Kidney (tissue), 14 donors: ENCODE measurements around the gene FAM53B. TPM values are rescaled to one million over a fixed set of nuclear protein-coding genes. Genes with fewer than 3 reads are reported as not detected.

ENCODE experiments used
- DNase-seq, 5 donors: peaks; one replicate each; pipeline ENCODE4 v3.0.0-alpha.2; 2013 to 2020
- FAIRE-seq: peaks from 2 replicates; lab custom pipeline; 2012; peaks lifted over from hg19 to GRCh38; lab: Jason Lieb, UNC
- H3K27ac ChIP-seq, 2 donors: one replicate each; pipeline ENCODE4 v1.7.0; 2013; ENCODE audit warnings: low read depth in 2 of 2, low read length in 2 of 2, inconsistent platforms in 1 of 2
- H3K27me3 ChIP-seq: one replicate; pipeline ENCODE4 v1.7.1; 2013; ENCODE audit warnings: low read length, inconsistent platforms; ENCODE audit not compliant: control insufficient read depth, insufficient read depth
- H3K36me3 ChIP-seq, 3 donors: one replicate each; pipeline versions ENCODE4 v1.7.0 to v1.7.1; 2013; ENCODE audit warnings: low read length in 3 of 3, control low read depth in 1 of 3, inconsistent platforms in 1 of 3; ENCODE audit not compliant: insufficient read depth in 3 of 3, control insufficient read depth in 2 of 3
- H3K4me1 ChIP-seq, 3 donors: one replicate each; pipeline versions ENCODE4 v1.7.0 to v1.7.1; 2013; ENCODE audit warnings: low read length in 3 of 3, inconsistent platforms in 1 of 3, low read depth in 1 of 3; ENCODE audit not compliant: control insufficient read depth in 2 of 3, insufficient read depth in 2 of 3
- H3K4me3 ChIP-seq, 3 donors: one replicate each; pipeline versions ENCODE4 v1.7.0 to v1.8.1; 2013; ENCODE audit warnings: low read length in 3 of 3, control low read depth in 1 of 3, inconsistent platforms in 1 of 3
- H3K9ac ChIP-seq, 3 donors: one replicate each; pipeline versions ENCODE4 v1.7.0 to v1.7.1; 2013; ENCODE audit warnings: low read length in 3 of 3, control low read depth in 1 of 3, inconsistent platforms in 1 of 3
- H3K9me3 ChIP-seq, 3 donors: one replicate each; pipeline versions ENCODE4 v1.7.0 to v1.7.1; 2013; ENCODE audit warnings: low read length in 3 of 3, control low read depth in 1 of 3, inconsistent platforms in 1 of 3; ENCODE audit not compliant: control insufficient read depth in 2 of 3, insufficient read depth in 1 of 3
- CTCF ChIP-seq: IDR thresholded peaks from 3 replicates; pipeline ENCODE4 v1.5.1; 2012; ENCODE audit warnings: mild to moderate bottlenecking, moderate library complexity, borderline replicate concordance; ENCODE audit not compliant: insufficient read depth; ENCODE audit errors: extremely low read depth
- intact Hi-C: fragments of 100-400 bp; cut with DNase I; formaldehyde crosslinking; loops from one replicate; pipeline ENCODE4 v1.11.1; 2022
- polyA plus RNA-seq: library from polyadenylated mRNA; stranded (reverse); fragments of 350-450 nt; fragmentation: Illumina TruSeq; extraction: RNeasy Lipid Tissue Mini Kit (QIAGEN cat#74804); gene quantifications from one replicate; pipeline ENCODE4 v1.2.3, GENCODE V29; 2014; ENCODE audit warnings: low read depth, low replicate concordance; ENCODE audit not compliant: insufficient read depth
- total RNA-seq: library from RNA; stranded (reverse); fragmentation: NEBNext Ultra II Directional; extraction: Animal tissue kit (Norgen Biotek cat#: 25700); gene quantifications from one replicate; pipeline ENCODE4 v1.2.1, GENCODE V29; 2021
- donor health status: control.
- donor health status: control.
- donor health status: control.
- donor health status: control.
- donor health status: control.
- donor health status: DM: yes; HTN: yes; CAD: no.
- donor health status: Normal renal cell carcinoma (clear cell type).

FAM53B gene
- total and polyA plus RNA-seq, 2 donors from 2014 or later: 11.8 to 30.0 TPM

- FAIRE-seq (no peak), DNase-seq (peak in 1 of 5 donors; percentile 71)
- Histone ChIP-seq H3K4me3 (no peak overlapping the region), H3K36me3 (no peaks in the 10 kb centered on the region), H3K4me1 (peaks cover 0 to 4% (median 2%) of the 10 kb centered on the region in 3 donors), H3K27me3 (no peaks in the 10 kb centered on the region), H3K9ac (no peak overlapping the region), H3K9me3 (no peaks in the 10 kb centered on the region), H3K27ac (no peak overlapping the region)
- intact Hi-C loops: no loop called here
- no peak for TF ChIP-seq CTCF
Observed at GRCh38 chr10:124600051-124600880, 143.9 kb downstream of the FAM53B start.

GRCh38 chr10:124599588-124600050 is 144.6 kb downstream of the FAM53B start:
- no peak overlapping the region for H3K9ac ChIP-seq
- FAIRE-seq (no peak), DNase-seq (peak in 2 of 5 donors; percentile 24 to 37)
- H3K4me3 ChIP-seq: no peak overlapping the region
- H3K4me1 ChIP-seq: peaks cover 0 to 4% (median 2%) of the 10 kb centered on the region in 3 donors
- H3K27me3 ChIP-seq: no peaks in the 10 kb centered on the region
- no peaks in the 10 kb centered on the region for H3K36me3 ChIP-seq
- no peaks in the 10 kb centered on the region for H3K9me3 ChIP-seq
- intact Hi-C loops: no loop called here
- no peak for TF ChIP-seq CTCF
- no peak overlapping the region for H3K27ac ChIP-seq

- H3K27ac ChIP-seq: no peak overlapping the region
- H3K4me3 ChIP-seq: no peak overlapping the region
- H3K36me3 ChIP-seq: no peaks in the 10 kb centered on the region
- DNase-seq (peak in 1 of 5 donors; percentile 39), FAIRE-seq (no peak)
- intact Hi-C loops: no loop called here
- H3K9me3 ChIP-seq: no peaks in the 10 kb centered on the region
- no peak for TF ChIP-seq CTCF
- peaks cover 0 to 4% (median 2%) of the 10 kb centered on the region in 3 donors for H3K4me1 ChIP-seq
- H3K27me3 ChIP-seq: no peaks in the 10 kb centered on the region
- H3K9ac ChIP-seq: no peak overlapping the region
Observed at GRCh38 chr10:124598773-124599587, 145.2 kb downstream of the FAM53B start.
